ENCODE measurements around the gene ETDB.
"Not testable (repeated sequence)": the region's sequence is repeated elsewhere in the genome, so short reads cannot be mapped to it uniquely, and the experiment has no call there.

ETDB gene

GRCh38 chrX:135120056-135120576, at the start of gene ETDB:
Gene ETDB, minus strand, starts transcription at chrX:135120526. Its CDS starts 1,265 bp downstream, at chrX:135119261.
- DNase-seq, result not testable (repeated sequence)

- not testable (repeated sequence) for DNase-seq
These were observed 49.2 kb upstream of the ETDB start for GRCh38 chrX:135169534-135169933.

- no peak for DNase-seq
These were observed 48.2 kb upstream of the ETDB start for GRCh38 chrX:135168486-135168885.

GRCh38 chrX:135154688-135155087, 34.4 kb upstream of the ETDB start:
- not testable (repeated sequence) for DNase-seq

GRCh38 chrX:135126145-135126544, 5.8 kb upstream of the ETDB start:
- DNase-seq, result not testable (repeated sequence)

- not testable (repeated sequence) for DNase-seq
These were observed 4.3 kb downstream of the ETDB start for GRCh38 chrX:135116064-135116463.

GRCh38 chrX:135114392-135114791, 5.9 kb downstream of the ETDB start:
- DNase-seq, result no peak

- DNase-seq, result no peak
These were observed 7.6 kb downstream of the ETDB start for GRCh38 chrX:135112743-135113142.

GRCh38 chrX:135112096-135112729, 8.1 kb downstream of the ETDB start:
- DNase-seq, result no peak

- DNase-seq, result no peak
These were observed 10.8 kb downstream of the ETDB start for GRCh38 chrX:135109554-135109953.

- DNase-seq, result no peak
These were observed 20.9 kb downstream of the ETDB start for GRCh38 chrX:135099493-135099783.

GRCh38 chrX:135097196-135097744, 23.1 kb downstream of the ETDB start:
- not testable (repeated sequence) for DNase-seq

- no peak for DNase-seq
These were observed 24.6 kb downstream of the ETDB start for GRCh38 chrX:135095715-135096114.

- DNase-seq, result no peak
These were observed 25.6 kb downstream of the ETDB start for GRCh38 chrX:135094726-135095125.

- DNase-seq, result no peak
These were observed 31.2 kb downstream of the ETDB start for GRCh38 chrX:135089126-135089525.

- DNase-seq, result no peak
These were observed 32.5 kb downstream of the ETDB start for GRCh38 chrX:135087867-135088266.

- peak; percentile 27 for DNase-seq
These were observed 34.0 kb downstream of the ETDB start for GRCh38 chrX:135086197-135086854.

- DNase-seq, result no peak
These were observed 38.5 kb downstream of the ETDB start for GRCh38 chrX:135081693-135082404.

All from NCI-H510A (cell line).